ES-I3 (cell line): ENCODE measurements around the gene SH2D5.

Source experiments
- H3K36me3 ChIP-seq: 2 replicates; pipeline ENCODE4 v1.6.1; 2013; ENCODE audit warnings: mild to moderate bottlenecking, low read length, control low read depth, moderate library complexity; ENCODE audit not compliant: insufficient read depth
- H3K4me1 ChIP-seq: 2 replicates; pipeline ENCODE4 v1.6.1; 2013; ENCODE audit warnings: mild to moderate bottlenecking, control low read depth, low read length; ENCODE audit not compliant: insufficient read depth
- H3K9ac ChIP-seq: 2 replicates; pipeline ENCODE4 v1.6.1; 2013; ENCODE audit warnings: low read depth, mild to moderate bottlenecking, low read length, moderate library complexity
- H3K9me3 ChIP-seq: 2 replicates; pipeline ENCODE4 v1.6.1; 2013; ENCODE audit warnings: mild to moderate bottlenecking, low read length, moderate library complexity; ENCODE audit not compliant: control insufficient read depth, insufficient read depth

SH2D5 gene

GRCh38 chr1:20732588-20733359, at the start of gene SH2D5:
Gene SH2D5 (minus strand): TSS chr1:20732703. CDS start chr1:20728044, 4,659 bp downstream.
- peaks cover 16% of the 10 kb centered on the region for H3K4me1 ChIP-seq
- no peaks in the 10 kb centered on the region for H3K36me3 ChIP-seq
- peak within 1 kb of the TSS; percentile 51 for H3K9ac ChIP-seq
- no peaks in the 10 kb centered on the region for H3K9me3 ChIP-seq

- Histone ChIP-seq H3K9me3 (no peaks in the 10 kb centered on the region), H3K4me1 (no peaks in the 10 kb centered on the region), H3K9ac (no peak overlapping the region), H3K36me3 (peaks cover 29% of the 10 kb centered on the region)
Observed at GRCh38 chr1:20775700-20776099, 43.2 kb upstream of the SH2D5 start.

DNA sequence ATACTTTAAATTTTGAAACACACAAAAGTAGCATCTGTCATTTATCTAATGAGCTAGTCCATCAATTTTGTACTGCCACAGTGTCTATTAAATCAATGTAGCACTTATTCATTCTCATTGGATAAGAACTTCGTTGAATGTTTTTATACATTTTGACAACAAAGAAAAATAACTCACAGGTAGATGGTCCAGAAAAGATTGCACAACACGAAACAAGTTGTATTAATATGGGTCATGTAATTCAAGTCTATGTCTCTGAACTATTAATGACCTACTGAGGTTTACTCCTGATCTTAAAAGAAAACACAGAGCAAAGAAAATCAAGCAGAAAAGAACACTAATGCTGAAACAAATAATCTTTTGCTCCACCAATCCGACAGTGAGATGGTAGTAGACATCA, 39.3 kb upstream of the SH2D5 start:
- H3K4me1 ChIP-seq, result no peaks in the 10 kb centered on the region
- no peak overlapping the region for H3K9ac ChIP-seq
- no peaks in the 10 kb centered on the region for H3K9me3 ChIP-seq
- H3K36me3 ChIP-seq, result peaks cover 54% of the 10 kb centered on the region

GRCh38 chr1:20770314-20771087, 38.0 kb upstream of the SH2D5 start:
- H3K9me3 ChIP-seq, result no peaks in the 10 kb centered on the region
- no peak overlapping the region for H3K9ac ChIP-seq
- H3K36me3 ChIP-seq, result peaks cover 53% of the 10 kb centered on the region
- no peaks in the 10 kb centered on the region for H3K4me1 ChIP-seq

DNA sequence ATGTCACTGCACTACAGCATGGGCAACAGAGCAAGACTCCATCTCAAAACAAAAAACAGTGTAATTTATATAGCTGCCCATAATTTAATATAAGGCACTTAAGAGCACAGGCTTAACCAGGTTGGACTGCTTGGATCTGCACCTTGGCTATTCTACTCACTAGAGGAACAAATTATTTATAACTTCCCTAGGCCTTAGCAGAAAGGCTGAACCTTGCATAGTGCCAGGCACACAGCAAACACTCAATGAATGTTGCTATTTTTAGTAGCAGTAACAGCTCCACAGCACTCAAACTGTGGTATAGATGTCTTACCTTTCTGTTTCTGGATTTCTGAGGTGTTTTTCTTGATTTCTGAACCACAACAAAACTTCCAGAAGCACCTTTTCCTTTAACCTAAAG, 34.8 kb upstream of the SH2D5 start:
- Histone ChIP-seq H3K4me1 (no peaks in the 10 kb centered on the region), H3K36me3 (peaks cover 44% of the 10 kb centered on the region), H3K9ac (no peak overlapping the region), H3K9me3 (no peaks in the 10 kb centered on the region)

- Histone ChIP-seq H3K36me3 (peaks cover 35% of the 10 kb centered on the region), H3K9me3 (no peaks in the 10 kb centered on the region), H3K9ac (no peak overlapping the region)
Observed at GRCh38 chr1:20763417-20763816, 30.9 kb upstream of the SH2D5 start.

DNA sequence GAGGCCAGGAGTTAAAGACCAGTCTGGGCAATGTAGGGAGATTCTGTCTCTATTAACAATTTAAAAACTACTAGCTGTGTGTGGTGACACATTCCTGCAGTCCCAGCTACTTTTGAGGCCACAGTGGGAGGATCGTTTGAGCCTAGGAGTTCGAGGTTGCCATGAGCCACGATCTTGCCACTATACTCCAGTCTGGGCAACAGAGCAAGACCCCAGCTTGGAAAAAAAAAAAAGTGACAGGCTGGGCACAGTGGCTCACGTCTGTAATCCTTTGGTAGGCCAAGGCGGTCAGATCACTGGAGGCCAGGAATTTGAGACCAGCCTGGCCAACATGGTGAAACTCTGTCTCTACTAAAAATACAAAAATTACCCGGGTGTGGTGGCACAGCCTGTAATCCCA, 27.8 kb upstream of the SH2D5 start:
- Histone ChIP-seq H3K9me3 (no peaks in the 10 kb centered on the region), H3K4me1 (no peaks in the 10 kb centered on the region), H3K9ac (no peak overlapping the region), H3K36me3 (peaks cover 38% of the 10 kb centered on the region)

More at GRCh38 chr1:20763417-20763816, 30.9 kb upstream of the SH2D5 start:
- no peaks in the 10 kb centered on the region for H3K4me1 ChIP-seq

DNA sequence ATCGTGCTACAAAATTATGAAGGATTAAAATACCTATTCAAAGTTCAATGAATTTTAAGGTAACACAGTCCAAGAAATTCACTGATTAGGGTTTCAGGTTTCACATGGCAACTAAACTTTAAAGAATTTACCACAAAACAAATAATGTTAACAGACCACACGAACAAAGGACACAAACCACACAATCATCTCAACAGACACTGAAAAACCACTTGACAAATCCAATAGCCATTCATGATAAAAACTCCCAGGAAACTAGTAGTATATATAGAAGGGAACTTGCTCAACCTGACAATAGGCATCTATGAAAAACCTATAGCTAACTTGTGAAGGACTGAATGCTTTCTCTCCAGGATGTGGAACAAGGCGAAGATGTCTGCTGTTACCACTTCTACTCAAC, 21.1 kb upstream of the SH2D5 start:
- Histone ChIP-seq H3K9me3 (no peaks in the 10 kb centered on the region), H3K4me1 (peaks cover 2% of the 10 kb centered on the region; the same call in 1 of the 2 replicates), H3K36me3 (peaks cover 28% of the 10 kb centered on the region), H3K9ac (no peak overlapping the region)

- no peak overlapping the region for H3K9ac ChIP-seq
- H3K36me3 ChIP-seq, result peaks cover 28% of the 10 kb centered on the region
- peaks cover 2% of the 10 kb centered on the region; the same call in 1 of the 2 replicates for H3K4me1 ChIP-seq
- H3K9me3 ChIP-seq, result no peaks in the 10 kb centered on the region
Observed at GRCh38 chr1:20751462-20751990, 19.0 kb upstream of the SH2D5 start.

DNA sequence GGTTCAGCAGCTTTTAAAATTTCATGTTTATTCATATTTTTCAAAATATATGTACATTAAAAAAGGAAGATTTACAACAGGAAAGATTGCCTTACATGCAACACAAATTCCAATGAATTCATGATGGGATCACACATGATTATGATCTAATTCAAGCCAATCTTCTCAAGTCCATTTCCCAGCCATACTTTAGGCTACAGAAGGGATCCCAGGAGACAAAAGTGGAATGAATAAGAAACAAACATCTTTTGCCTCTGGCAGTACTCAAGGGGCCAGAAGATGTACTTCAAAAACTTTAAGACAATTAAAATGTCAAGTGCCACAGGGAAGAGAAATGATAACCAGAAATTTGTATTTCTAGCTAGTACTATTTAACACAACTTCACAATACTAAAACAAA, 10.2 kb upstream of the SH2D5 start:
- H3K9me3 ChIP-seq, result no peaks in the 10 kb centered on the region
- H3K36me3 ChIP-seq, result peaks cover 43% of the 10 kb centered on the region
- no peaks in the 10 kb centered on the region for H3K4me1 ChIP-seq

GRCh38 chr1:20740781-20741180, 8.3 kb upstream of the SH2D5 start:
- Histone ChIP-seq H3K9me3 (no peaks in the 10 kb centered on the region), H3K36me3 (peaks cover 33% of the 10 kb centered on the region), H3K4me1 (no peaks in the 10 kb centered on the region), H3K9ac (no peak overlapping the region)

More for the DNA sequence above, 10.2 kb upstream of the SH2D5 start:
- no peak overlapping the region for H3K9ac ChIP-seq

- Histone ChIP-seq H3K9ac (no peak overlapping the region), H3K4me1 (no peaks in the 10 kb centered on the region), H3K9me3 (no peaks in the 10 kb centered on the region), H3K36me3 (peaks cover 19% of the 10 kb centered on the region)
Observed at GRCh38 chr1:20739225-20739624, 6.7 kb upstream of the SH2D5 start.

DNA sequence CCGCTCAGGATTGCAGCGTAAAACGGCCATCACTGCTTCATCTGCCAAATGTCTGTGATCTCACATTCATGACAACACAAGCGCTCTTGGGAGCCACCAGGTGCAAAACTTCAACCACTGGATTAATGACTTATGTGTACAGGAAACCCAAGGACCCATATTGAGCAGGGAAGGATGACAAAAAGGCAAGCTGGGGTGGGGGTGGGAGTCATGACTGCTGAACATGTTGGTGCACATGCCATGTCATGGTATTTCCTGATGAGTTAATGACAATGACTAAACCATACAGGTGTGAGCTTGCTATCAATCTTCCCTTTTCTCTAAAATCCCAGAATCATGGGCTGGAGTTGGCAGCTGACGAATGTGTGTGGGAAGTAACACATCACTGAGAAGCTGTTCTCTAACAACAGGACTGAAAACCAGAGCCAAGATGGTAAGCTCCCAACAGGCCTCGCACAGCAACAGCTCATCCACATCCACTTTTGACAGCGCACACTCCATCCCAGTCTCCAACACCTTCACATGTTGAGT, 3.1 kb upstream of the SH2D5 start:
- Histone ChIP-seq H3K36me3 (peaks cover 9% of the 10 kb centered on the region; the same call in 1 of the 2 replicates), H3K4me1 (peaks cover 9% of the 10 kb centered on the region; the same call in 1 of the 2 replicates), H3K9me3 (no peaks in the 10 kb centered on the region), H3K9ac (no peak overlapping the region)

DNA sequence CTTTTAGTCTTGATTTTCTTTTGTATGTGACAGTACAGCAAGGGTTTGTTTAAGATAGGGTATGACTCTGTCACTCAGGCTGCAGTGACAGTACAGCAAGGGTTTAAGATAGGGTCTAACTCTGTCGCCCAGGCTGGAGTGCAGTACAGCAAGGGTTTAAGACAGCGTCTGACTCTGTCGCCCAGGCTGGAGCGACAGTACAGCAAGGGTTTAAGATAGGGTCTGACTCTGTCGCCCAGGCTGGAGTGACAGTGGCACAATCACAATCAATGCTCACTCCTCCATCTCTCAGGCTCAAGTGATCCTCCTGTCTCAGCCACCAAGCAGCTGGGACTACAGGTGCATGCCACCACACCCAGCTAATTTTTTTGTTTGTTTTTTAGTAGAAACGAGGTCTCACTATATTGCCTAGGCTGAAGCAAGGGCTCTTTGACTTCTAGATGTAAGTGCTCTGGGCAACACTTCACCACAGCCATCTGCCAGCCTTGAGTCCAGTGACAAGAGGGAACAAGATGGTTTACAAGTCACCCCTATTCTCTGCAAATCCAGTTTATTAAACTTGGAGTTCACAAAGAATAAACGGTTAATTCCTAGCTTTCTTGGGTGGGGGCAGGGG, 965 bp upstream of the SH2D5 start:
- Histone ChIP-seq H3K36me3 (no peaks in the 10 kb centered on the region), H3K4me1 (peaks cover 13% of the 10 kb centered on the region), H3K9ac (peak overlapping the region; percentile 51)

More for the DNA sequence above, 965 bp upstream of the SH2D5 start:
- no peaks in the 10 kb centered on the region for H3K9me3 ChIP-seq
